ENCODE measurements around the gene SNAP23.

Gene SNAP23

GRCh38 chr15:42544853-42545629 is 49.6 kb downstream of the SNAP23 start:
- no peak for TF ChIP-seq SIN3A (IDR thresholded peaks at IDR 0.05; ENCODE audit: borderline replicate concordance, insufficient read depth, low read length)

- TF ChIP-seq TAF1 (IDR thresholded peaks at IDR 0.05; ENCODE audit: borderline replicate concordance, insufficient read depth, low read length) (no peak), FOXP2 (optimal IDR thresholded peaks at IDR 0.05; ENCODE audit: borderline replicate concordance, extremely low read depth, extremely low read length, insufficient read depth) (no peak), SIN3A (IDR thresholded peaks at IDR 0.05; ENCODE audit: borderline replicate concordance, insufficient read depth, low read length) (no peak), REST (IDR thresholded peaks at IDR 0.05; ENCODE audit: insufficient read depth in 1 of 2, low read depth in 2 of 2, low read length in 2 of 2) (no peak), POLR2AphosphoS5 (IDR thresholded peaks at IDR 0.05; ENCODE audit: low read depth, low read length) (no peak)
These were observed 52.4 kb downstream of the SNAP23 start for GRCh38 chr15:42547918-42548248.

- 0 out of 4 replicates have a peak, but pooled peaks of 1 of the 2 experiments have one; percentile 39 for TF ChIP-seq REST (IDR thresholded peaks at IDR 0.05; ENCODE audit: insufficient read depth in 1 of 2, low read depth in 2 of 2, low read length in 2 of 2)
- TF ChIP-seq FOXP2 (optimal IDR thresholded peaks at IDR 0.05; ENCODE audit: borderline replicate concordance, extremely low read depth, extremely low read length, insufficient read depth): peak; percentile 98
- peak; percentile 95 for TF ChIP-seq POLR2AphosphoS5 (IDR thresholded peaks at IDR 0.05; ENCODE audit: low read depth, low read length)
- peak; percentile 54; the same call in 1 of the 2 replicates for TF ChIP-seq TAF1 (IDR thresholded peaks at IDR 0.05; ENCODE audit: borderline replicate concordance, insufficient read depth, low read length)
- TF ChIP-seq SIN3A (IDR thresholded peaks at IDR 0.05; ENCODE audit: borderline replicate concordance, insufficient read depth, low read length): no peak; the same call in 1 of the 2 replicates
These were observed 53.0 kb downstream of the SNAP23 start, which contains the start of the genes HAUS2 and LRRC57 for GRCh38 chr15:42548249-42549031. Gene HAUS2 (plus strand): TSS chr15:42548838. CDS start chr15:42548873, 35 bp downstream. Gene LRRC57 (minus strand): TSS chr15:42548793. CDS start chr15:42548434, 359 bp downstream.

- no peak for TF ChIP-seq TAF1 (IDR thresholded peaks at IDR 0.05; ENCODE audit: borderline replicate concordance, insufficient read depth, low read length)
- no peak for TF ChIP-seq SIN3A (IDR thresholded peaks at IDR 0.05; ENCODE audit: borderline replicate concordance, insufficient read depth, low read length)
- no peak for TF ChIP-seq FOXP2 (optimal IDR thresholded peaks at IDR 0.05; ENCODE audit: borderline replicate concordance, extremely low read depth, extremely low read length, insufficient read depth)
- TF ChIP-seq REST (IDR thresholded peaks at IDR 0.05; ENCODE audit: insufficient read depth in 1 of 2, low read depth in 2 of 2, low read length in 2 of 2): no peak
- no peak for TF ChIP-seq POLR2AphosphoS5 (IDR thresholded peaks at IDR 0.05; ENCODE audit: low read depth, low read length)
These were observed 53.6 kb downstream of the SNAP23 start for GRCh38 chr15:42549032-42549491.

- TF ChIP-seq POLR2AphosphoS5 (IDR thresholded peaks at IDR 0.05; ENCODE audit: low read depth, low read length) (no peak), TAF1 (IDR thresholded peaks at IDR 0.05; ENCODE audit: borderline replicate concordance, insufficient read depth, low read length) (no peak), SIN3A (IDR thresholded peaks at IDR 0.05; ENCODE audit: borderline replicate concordance, insufficient read depth, low read length) (no peak)
These were observed 54.4 kb downstream of the SNAP23 start for GRCh38 chr15:42549741-42550392.
